NCI-H187 (cell line): ENCODE data around the gene ADM5.
A peak's percentile ranks its signal among the peaks of the same experiment; 100 is the strongest.

Experiments used
- DNase-seq, 2 experiments: peaks; one replicate each; lab custom pipeline; 2025; lab: John Stamatoyannopoulos, UW

ADM5 gene

GRCh38 chr19:49658566-49659442, 30.6 kb upstream of the ADM5 start:
- no peak for DNase-seq

- DNase-seq = no peak
Measured at GRCh38 chr19:49660338-49660961, 28.9 kb upstream of the ADM5 start.

DNA sequence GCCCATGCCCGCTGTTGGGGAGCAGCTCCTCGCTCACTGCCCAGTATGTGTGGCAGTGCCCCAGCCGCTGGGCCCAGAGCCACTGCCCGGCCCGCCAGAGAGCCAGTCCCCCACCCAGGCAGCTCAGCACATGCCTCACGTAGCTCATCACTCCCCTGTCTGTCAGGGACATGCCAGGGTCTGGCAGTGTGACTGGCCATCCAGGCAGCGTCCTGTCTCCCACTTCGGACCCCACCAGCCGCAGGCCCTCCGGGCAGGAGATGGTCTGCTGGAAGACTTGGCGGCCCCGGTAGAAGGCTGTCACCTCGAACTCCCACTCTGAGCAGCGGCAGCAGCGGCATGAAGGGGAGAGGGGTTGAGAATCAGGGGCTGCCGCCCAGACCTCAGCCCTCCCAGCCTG, 27.4 kb upstream of the ADM5 start:
- DNase-seq = no peak

DNA sequence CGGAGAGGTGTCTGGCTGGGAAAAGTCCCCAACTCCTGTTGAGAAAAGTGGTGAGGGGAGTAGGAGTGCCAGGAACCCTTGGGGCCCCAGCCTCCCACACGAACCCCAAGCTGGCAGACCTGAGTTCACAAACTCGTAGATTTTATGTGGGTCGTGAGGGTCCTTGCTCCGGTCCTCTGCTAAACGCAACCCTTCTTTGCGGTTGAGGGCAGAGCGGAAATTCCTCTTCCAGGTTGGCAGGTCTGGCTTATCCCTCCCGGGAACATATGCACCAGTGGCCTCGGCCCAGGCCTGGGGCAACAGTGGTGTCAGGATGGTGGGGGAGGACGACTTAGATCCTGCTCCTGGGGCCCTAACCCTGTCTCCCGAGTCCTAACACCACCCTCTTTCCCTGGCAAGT, 26.2 kb upstream of the ADM5 start:
- no peak for DNase-seq

GRCh38 chr19:49664171-49665035, 25.0 kb upstream of the ADM5 start:
- DNase-seq = peak; percentile 76 to 83

GRCh38 chr19:49665036-49665350, 24.4 kb upstream of the ADM5 start:
- DNase-seq = no peak

DNA sequence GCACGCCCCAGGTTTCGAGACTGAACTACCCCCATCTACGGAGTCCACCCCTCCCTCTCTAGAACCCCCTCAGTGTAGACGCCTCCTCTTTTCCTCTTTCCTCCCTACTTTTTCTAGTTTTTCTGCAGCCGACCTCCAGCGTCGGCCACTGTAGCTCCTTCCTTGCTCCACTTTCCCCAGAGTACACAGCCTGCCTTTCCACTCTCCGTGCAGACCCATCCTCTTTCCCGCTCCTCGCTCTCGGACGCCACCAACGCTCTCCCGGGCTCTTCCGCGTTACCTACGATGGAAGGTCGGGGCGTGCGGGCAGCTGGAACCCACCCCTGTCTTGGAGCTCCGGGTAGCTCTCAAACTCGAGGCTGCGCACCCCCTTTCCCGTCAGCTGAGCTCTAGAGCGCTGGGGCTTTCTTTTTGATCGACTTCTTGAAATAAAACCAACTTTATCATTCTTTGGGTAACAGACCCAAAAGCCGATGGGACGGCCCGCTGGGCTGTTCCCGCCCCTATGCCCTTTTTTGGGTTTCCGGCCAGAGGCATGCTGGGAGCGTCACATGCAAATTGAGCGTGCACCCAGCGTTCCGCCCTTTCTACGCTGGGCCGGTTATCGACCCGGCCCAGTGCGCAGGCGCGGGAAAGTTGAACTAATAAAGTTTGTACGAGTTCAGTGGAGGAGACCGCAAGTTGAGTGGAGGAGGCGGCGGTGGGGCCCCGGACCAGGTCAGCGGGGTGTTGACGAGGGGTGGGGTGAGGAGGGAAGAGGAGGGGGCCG, 23.9 kb upstream of the ADM5 start, which contains the start of the genes BCL2L12 and IRF3:
TSS of gene BCL2L12 (plus strand) at position 583 of the 769 bp plus-strand sequence. CDS start 760 bp downstream, outside the sequence.
TSS of gene IRF3 (minus strand) at position 507 of the 769 bp plus-strand sequence. CDS start 1,019 bp downstream, outside the sequence.
- DNase-seq = peak; percentile 73 to 94

DNA sequence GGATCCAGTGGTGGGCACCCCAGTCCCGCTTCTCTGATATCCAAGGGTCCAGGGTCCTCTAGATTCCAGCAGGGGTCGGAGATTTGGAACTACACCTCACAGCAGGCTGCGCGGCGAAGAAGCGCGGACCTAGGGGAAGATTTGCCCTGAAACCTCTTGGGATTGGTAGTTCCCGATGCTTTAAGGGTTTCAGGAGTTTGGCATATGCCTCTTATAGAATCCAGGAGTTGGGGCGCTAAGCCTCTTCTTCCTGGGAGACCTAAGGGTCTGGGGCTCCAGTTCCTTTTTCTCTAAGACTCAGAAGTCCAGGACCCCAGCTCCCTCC, 23.3 kb upstream of the ADM5 start:
- DNase-seq = no peak

GRCh38 chr19:49667473-49667872, 21.9 kb upstream of the ADM5 start:
- DNase-seq = no peak

DNA sequence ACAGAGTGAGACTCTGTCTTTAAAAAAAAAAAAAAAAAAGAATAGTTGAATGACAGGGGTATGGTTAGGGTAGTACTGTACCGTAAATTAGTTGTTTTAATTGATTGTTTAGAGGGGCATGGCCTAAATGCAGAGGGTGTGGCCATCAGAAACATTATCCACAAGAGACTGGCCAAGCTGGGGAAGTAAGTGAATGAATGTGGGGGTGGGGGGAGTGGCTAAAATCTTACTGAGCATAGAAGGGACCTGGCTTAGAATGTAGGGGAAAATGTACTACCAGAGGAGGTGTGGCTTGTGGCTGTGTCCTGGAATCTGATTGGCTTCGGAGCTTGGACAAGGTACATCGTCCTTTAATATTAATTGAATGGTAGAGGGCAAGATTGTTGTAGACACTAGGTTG, 19.9 kb upstream of the ADM5 start:
- no peak for DNase-seq

DNA sequence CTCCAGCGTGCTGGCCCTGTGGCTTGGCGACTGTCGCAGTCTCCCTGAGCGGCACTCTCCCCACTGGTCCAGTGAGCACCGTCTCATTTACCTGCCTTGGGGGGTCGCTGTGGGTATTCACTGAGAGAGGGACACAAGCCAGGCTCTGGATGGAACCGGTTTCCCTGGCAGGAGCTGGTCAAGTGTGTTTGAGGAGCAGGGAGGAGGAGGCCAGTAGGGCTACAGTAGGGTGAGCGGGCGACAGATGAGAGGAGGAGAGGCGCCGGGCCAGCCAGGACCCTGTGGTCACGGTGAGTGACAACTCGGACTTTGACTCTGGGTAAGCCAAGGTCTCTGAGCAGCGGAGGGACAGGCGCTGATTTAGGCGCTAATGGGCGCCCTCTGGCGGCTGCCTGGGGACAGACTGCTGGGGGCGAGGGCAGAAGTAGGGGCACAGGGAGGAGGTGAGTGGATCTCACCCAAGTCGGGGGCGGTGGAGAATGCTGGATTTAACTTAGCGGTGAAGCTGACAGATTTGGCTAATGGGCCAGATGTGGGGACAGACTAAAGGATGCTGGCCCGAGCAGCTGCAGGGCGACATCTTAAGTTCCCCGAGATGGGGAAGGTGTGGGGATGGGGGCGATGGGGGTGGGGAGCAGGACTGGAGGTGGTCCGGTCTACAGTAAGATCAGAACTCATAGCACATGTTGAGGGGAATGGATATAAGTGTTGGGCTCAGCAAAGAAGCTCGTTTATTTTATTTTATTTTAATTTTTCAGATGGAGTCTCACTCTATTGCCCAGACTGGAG, 17.1 kb upstream of the ADM5 start:
- peak in 1 of 2 experiments; percentile 34 for DNase-seq

DNA sequence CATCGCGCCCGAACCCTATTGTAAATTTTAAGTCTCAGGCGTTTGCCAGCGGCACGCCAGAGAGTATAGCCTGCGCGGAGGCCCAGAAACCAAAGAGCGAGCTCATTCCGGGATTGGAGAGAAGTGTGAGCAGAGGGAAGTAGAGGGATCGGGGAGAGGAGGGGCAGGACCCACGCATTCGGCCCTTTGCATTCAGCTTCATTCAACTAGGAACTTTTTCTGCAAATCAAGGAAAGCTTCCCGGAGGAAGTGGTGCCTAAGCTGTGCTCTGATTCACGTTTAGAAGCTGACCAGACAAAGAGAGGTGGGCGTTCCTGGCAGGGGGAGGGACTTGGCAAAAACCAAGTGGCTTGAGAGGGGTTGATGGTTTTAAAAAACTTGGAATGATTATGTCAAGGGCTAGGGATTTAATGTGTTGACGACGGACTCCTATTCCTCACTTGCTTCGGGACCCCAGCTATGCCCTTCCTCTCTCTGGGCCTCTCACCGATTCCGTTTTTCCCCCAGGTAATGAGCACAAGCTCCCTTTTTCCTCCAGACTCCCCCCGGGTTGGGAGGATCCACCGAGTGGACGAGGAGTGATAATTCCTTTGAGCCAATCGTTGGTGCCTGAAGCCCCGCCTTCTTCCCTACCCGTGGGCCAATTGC, 13.1 kb upstream of the ADM5 start:
- DNase-seq = peak; percentile 82 to 100

DNA sequence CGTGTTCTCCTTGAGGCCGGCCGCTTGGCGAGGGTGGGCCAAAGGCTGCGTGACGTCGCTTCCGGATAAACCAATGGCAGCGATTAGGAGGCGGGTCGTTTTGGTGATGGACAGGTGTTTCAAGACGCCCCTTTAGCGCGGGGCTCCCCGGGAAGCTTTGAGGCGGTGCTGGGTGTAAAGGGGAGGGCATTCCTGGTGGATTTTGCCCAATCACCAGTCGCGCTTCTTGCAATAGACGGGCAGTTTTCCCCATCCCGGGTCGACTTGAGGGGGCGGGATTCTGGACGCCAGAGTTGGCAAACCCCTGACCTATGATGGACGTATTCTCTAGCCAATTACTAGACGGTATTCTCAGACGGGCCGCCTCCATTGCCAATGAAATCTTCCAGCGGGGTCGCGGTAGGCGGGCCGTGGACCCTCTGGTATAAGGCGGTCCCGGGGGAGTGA, 12.6 kb upstream of the ADM5 start:
- DNase-seq = peak; percentile 100

- no peak for DNase-seq
Measured at GRCh38 chr19:49677231-49677900, 12.0 kb upstream of the ADM5 start, which contains the start of gene PRMT1. Gene PRMT1, plus strand, starts transcription at chr19:49677271. Its CDS starts 10 bp downstream, at chr19:49677281.

DNA sequence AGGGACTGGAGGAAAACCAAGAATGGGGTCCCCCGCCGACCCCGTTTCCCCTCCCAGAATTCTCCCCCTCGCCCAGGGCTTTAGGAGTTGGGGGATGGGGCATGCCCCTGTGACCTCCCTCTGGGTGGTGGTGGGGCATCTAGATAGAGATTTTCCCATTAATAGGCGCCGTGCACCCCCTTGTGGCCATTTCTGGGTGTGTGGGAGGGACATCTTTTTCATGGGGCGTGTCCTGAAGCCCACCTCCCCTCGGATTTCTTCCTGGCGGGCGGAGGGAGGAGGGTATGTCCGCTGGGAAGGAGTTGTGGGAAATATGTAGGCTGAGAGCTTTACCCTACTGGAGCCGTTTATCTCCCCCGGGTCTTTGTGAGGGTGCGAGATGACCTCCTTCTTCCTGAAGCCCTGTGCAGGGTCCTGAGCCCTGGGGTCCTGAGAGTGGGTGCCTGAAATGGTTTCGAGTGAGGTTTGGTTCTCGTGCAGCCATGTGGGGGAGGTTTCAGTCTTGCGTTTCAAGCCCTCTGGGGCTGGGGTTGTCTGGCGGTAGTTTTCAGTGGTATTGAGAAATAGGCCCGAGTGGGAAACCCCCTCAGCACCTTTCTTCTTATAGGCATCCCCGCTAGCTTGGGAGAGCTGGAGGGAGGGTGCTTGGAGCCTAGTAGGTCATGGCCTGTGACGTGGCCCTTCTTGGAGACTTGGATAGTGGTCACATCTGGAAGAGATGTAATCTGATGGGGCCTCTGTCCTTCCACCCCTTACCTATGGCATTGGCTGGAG, 11.3 kb upstream of the ADM5 start:
- peak; percentile 24 to 36 for DNase-seq

- no peak for DNase-seq
Measured at GRCh38 chr19:49678985-49679770, 10.2 kb upstream of the ADM5 start.

DNA sequence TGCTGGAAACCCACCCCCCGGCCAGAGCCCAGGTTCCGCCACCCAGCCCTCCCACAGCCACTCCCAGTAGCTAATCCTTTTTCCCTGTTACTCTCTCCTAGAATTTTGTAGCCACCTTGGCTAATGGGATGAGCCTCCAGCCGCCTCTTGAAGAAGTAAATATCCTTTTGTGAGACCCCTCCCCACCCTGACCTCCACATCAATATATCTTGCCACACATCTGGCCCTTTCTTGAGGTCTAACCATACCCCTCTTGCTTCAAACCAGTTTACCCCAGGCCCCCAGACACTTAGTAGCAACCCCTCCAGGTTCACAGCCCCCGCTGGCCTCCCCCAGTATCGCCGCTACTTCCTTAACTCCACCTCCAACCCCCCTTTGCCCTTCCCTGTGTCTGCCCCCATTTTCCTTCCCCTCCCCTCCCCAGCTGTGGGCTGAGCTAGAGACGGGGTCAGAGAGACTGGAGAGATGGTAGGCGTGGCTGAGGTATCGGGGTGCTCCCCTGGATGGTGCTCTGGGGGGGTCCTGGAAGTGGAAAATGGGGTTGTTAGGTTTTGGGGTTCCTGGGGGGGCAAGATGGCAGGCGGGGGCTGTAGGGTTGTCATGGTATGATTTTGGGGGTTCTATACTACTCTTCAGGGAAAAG, 9.5 kb upstream of the ADM5 start:
- DNase-seq = no peak
